GM19043 (cell line): Measurements from ENCODE around the gene NEK11.

Experiments used
- ATAC-seq: cut with Tn5 transposase; IDR thresholded peaks from one replicate; pipeline ENCODE4 v1.9.1; 2021; ENCODE audit warnings: low read depth; ENCODE audit not compliant: unreplicated experiment

The NEK11 gene

GRCh38 chr3:131393868-131394267, 367.2 kb downstream of the NEK11 start:
- ATAC-seq: no peak

- no peak for ATAC-seq
These were observed 367.7 kb downstream of the NEK11 start for GRCh38 chr3:131394400-131394799.

- ATAC-seq: no peak
These were observed 369.5 kb downstream of the NEK11 start for GRCh38 chr3:131396170-131396569.

- no peak for ATAC-seq
These were observed 371.2 kb downstream of the NEK11 start for GRCh38 chr3:131397889-131398288.
